Activated T-helper 1 cell treated with anti-CD3 and anti-CD28 coated beads, Interleukin-2, amount 50 U/mL, for 16 hours (primary cell): ENCODE data around the gene NSMF.

ENCODE experiments used
- DNase-seq, 2 donors: peaks; one replicate each; pipeline ENCODE4 v3.0.0-alpha.2; 2020; ENCODE audit warnings: low read depth in 1 of 2, low spot score in 1 of 2

The NSMF gene

GRCh38 chr9:137433349-137433915 lies 25.7 kb downstream of the NSMF start:
- no peak for DNase-seq

- DNase-seq: no peak
Measured at GRCh38 chr9:137432687-137433348, 26.3 kb downstream of the NSMF start.

GRCh38 chr9:137431416-137431931 lies 27.7 kb downstream of the NSMF start:
- no peak for DNase-seq

- no peak for DNase-seq
Measured at GRCh38 chr9:137430723-137431415, 28.3 kb downstream of the NSMF start.

- no peak for DNase-seq
Measured at GRCh38 chr9:137429974-137430722, 29.0 kb downstream of the NSMF start.

GRCh38 chr9:137429546-137429890 lies 29.6 kb downstream of the NSMF start:
- DNase-seq: no peak

- no peak for DNase-seq
Measured at GRCh38 chr9:137428841-137429545, 30.1 kb downstream of the NSMF start.

- no peak for DNase-seq
Measured at GRCh38 chr9:137428311-137428630, 30.9 kb downstream of the NSMF start.

- DNase-seq: no peak
Measured at GRCh38 chr9:137427454-137428310, 31.5 kb downstream of the NSMF start.

GRCh38 chr9:137426018-137426681 lies 33.0 kb downstream of the NSMF start:
- no peak for DNase-seq

GRCh38 chr9:137423514-137424291 lies 35.4 kb downstream of the NSMF start:
- no peak for DNase-seq

- peak; percentile 88 to 94 for DNase-seq
Measured at GRCh38 chr9:137422604-137423513, 36.3 kb downstream of the NSMF start, which contains the start of the genes EXD3 and NOXA1. EXD3 (minus strand) TSS chr9:137423162; CDS start chr9:137395357, 27,805 bp downstream. NOXA1 (plus strand) TSS chr9:137423393; CDS start chr9:137423530, 137 bp downstream.

GRCh38 chr9:137421838-137422603 lies 37.1 kb downstream of the NSMF start:
- DNase-seq: no peak

- DNase-seq: no peak
Measured at GRCh38 chr9:137417161-137418021, 41.7 kb downstream of the NSMF start.

- no peak for DNase-seq
Measured at GRCh38 chr9:137416563-137417151, 42.5 kb downstream of the NSMF start.
